ENCODE measurements around the gene FAM221B.

Gene FAM221B

DNA sequence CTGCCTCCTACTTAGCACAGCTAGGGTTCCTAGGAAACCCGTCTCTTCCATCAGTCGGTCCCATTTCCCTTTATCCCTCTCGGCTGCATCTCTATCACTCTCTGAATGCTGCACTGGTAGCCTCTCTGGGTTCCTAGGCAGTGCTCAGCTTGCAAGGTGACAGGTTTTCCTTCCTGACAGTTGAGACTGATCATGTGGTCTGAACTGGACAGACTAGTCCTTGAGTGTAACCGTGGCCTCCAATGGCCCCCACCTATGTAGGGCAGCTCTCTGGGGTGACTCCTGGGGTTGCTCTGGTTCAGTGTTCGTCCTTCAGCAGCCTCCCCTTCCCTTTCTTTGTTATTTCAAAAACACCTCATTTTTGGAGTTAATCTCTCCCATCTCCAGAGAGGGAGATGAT lies 4.3 kb upstream of the FAM221B start:
- TF ChIP-seq, protein P1, sequence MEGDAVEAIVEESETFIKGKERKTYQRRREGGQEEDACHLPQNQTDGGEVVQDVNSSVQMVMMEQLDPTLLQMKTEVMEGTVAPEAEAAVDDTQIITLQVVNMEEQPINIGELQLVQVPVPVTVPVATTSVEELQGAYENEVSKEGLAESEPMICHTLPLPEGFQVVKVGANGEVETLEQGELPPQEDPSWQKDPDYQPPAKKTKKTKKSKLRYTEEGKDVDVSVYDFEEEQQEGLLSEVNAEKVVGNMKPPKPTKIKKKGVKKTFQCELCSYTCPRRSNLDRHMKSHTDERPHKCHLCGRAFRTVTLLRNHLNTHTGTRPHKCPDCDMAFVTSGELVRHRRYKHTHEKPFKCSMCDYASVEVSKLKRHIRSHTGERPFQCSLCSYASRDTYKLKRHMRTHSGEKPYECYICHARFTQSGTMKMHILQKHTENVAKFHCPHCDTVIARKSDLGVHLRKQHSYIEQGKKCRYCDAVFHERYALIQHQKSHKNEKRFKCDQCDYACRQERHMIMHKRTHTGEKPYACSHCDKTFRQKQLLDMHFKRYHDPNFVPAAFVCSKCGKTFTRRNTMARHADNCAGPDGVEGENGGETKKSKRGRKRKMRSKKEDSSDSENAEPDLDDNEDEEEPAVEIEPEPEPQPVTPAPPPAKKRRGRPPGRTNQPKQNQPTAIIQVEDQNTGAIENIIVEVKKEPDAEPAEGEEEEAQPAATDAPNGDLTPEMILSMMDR (IDR thresholded peaks at IDR 0.05; ENCODE audit: borderline replicate concordance, insufficient read depth, low read depth, low read length), result no peak
- H3K4me3 ChIP-seq (ENCODE audit: low read depth, low read length), result no peak overlapping the region

DNA sequence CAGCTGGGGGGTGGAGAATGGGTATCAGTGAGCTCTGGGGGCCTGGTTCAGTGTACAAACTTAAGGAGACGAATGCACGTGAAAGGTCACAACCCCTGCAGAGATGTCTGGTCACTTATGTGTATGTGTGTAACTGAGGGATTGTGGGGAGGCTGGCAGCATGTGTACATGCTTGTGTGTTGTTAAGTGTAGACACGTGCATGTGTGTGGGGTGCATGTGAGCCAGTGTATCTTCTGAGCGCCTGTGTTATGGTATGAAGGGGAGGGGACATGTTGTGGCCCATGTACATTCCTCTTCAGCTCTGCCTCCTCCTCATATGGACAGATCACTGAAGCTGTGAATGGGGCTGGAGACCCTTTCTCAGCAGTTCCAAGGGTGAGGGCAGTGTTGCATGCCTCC lies 2.5 kb upstream of the FAM221B start:
- TF ChIP-seq, protein P1 (IDR thresholded peaks at IDR 0.05; ENCODE audit: borderline replicate concordance, insufficient read depth, low read depth, low read length), result no peak

DNA sequence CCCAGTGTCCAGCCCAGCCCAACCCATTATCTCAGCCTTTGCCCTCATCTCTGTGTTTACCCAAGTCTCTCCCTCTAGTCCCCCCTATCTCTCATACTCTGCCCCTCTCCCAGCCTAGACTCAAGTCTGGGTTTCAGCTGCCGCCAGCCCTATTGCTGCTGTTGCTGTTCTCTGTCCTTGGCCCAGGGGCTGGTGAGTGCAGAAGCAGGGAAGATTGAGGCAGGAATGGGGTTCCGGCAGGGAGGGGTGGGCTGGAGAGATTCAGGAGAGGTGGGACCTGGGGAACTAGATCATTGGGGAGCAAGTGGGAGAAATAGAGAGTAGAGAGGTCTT lies 1.2 kb upstream of the FAM221B start:
- TF ChIP-seq, protein P1 (IDR thresholded peaks at IDR 0.05; ENCODE audit: borderline replicate concordance, insufficient read depth, low read depth, low read length), result no peak
- peak overlapping the region; percentile 61 for H3K4me3 ChIP-seq (ENCODE audit: low read depth, low read length)

More for the DNA sequence above, 2.5 kb upstream of the FAM221B start:
- H3K4me3 ChIP-seq (ENCODE audit: low read depth, low read length), result no peak overlapping the region

DNA sequence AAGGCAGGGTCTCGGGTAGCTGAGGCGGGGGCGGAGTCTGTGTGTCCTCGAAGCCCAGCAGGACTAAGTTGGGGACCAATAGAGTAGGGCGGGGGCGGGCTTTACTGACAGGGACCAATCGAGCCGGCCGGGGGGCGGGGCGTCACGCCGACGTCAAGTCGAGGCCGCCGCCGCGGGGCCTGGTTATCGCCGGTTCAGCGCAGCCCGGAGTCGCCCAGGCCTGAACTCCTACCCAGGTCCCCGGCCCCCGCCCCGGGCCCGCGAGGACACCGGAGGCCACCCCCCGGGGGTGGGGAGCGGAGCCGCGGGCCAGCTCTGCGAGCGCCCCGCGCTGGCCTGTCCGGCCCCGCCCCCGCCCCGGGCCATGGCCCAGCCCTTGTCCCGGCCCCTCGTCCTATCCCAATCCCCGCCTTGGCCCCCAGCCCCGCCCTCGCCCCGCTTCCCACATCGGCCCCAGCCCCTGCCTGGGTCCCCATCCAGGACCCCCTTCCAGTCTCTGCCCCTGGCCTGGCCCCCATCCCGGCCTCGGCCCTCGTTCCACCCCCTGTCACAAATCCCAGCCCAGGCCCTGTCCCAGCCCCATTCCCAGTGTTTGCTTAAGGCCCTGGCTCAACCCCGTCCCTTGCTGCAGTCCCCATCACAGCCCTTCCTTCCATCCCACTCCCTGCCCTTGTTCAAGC lies 692 bp upstream of the FAM221B start, which contains the start of gene TMEM8B:
TSS of gene TMEM8B (plus strand) at position 145 of the 680 bp plus-strand sequence. CDS start at position 365, 220 bp downstream.
- TF ChIP-seq, protein P1 (IDR thresholded peaks at IDR 0.05; ENCODE audit: borderline replicate concordance, insufficient read depth, low read depth, low read length), result no peak
- H3K4me3 ChIP-seq (ENCODE audit: low read depth, low read length), result peak within 1 kb of the TSS; percentile 61

DNA sequence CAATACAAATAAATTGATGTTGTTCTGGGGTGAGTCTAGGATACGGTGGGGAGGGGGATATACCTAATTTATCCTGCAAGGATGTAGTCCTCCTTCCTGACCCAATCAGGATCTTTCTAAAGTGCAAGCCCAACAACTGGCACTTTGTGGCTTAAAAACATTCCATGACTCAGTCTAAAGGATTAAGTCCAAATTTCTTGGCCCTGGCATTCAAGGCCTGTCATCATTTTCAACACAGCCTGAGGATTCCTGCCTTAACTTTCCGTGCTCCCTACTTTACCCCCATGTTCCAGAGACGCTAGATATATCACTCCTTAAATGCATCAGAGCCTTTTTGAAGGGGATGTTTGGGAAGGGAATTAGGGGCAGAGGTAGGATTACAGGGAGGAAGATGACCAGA lies 1.0 kb downstream of the FAM221B start:
- H3K4me3 ChIP-seq (ENCODE audit: low read depth, low read length), result no peak overlapping the region
- TF ChIP-seq, protein P1 (IDR thresholded peaks at IDR 0.05; ENCODE audit: borderline replicate concordance, insufficient read depth, low read depth, low read length), result no peak

DNA sequence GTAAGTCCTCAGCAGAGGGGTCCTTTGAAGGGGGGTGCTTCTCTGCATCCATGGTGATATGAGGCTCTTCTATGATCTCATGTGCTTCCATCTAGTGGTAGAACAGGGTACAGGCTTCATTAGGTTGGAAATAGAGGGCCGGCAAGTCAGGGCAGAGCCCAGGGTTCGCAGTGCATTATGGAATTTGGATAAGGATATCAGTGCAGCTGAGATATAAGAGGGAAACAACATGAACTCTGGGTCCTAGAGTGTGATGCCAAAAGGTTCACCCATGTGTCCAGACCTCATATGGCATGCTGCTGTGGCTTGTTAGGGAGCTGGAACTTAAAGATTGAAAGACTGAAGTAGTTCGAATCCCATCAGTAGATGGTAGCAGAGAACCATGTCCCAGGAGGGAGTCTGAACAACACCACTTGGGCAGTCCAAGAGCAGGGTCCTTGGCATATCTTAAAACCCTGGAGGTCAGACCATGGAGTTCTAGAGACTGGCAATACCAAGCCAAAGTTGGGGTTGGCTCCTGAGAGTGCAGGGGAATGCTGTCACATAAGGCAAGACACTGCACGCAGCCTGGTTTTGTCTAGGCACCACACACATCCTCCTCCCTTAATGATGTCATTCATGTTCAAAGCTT lies 2.3 kb downstream of the FAM221B start:
- H3K4me3 ChIP-seq (ENCODE audit: low read depth, low read length), result no peak overlapping the region
- TF ChIP-seq, protein P1 (IDR thresholded peaks at IDR 0.05; ENCODE audit: borderline replicate concordance, insufficient read depth, low read depth, low read length), result peak; percentile 70; the same call in 1 of the 2 replicates

DNA sequence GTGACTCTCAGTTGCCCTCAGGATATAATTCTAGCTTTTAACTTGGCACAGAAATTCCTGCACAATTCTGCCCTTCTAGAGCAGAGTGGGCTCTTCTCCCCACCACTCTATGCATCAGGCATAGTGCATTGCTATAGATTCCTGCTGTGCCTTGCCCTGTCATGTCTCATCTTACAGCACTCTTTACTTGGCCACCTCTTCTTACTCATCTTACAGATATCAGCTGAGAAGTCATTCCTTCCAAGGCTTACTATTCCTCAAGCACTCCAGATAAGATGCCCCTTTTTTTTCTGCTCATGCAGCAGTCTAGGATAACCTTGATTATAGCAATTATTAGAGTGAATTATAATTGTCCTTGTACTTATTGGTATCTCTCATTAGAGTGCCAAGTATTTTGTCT lies 5.6 kb downstream of the FAM221B start:
- H3K4me3 ChIP-seq (ENCODE audit: low read depth, low read length), result no peak overlapping the region
- TF ChIP-seq, protein P1 (IDR thresholded peaks at IDR 0.05; ENCODE audit: borderline replicate concordance, insufficient read depth, low read depth, low read length), result no peak

Measured in GM12875 (cell line).